Subcutaneous abdominal adipose tissue (tissue), 5 donors: ENCODE data around the gene MYLK.

Experiments used
- H3K27ac ChIP-seq: one replicate; pipeline ENCODE4 v1.7.0; 2013; ENCODE audit warnings: low read depth, mild to moderate bottlenecking, inconsistent platforms, low read length, moderate library complexity
- H3K27me3 ChIP-seq, 5 donors: one replicate each; pipeline ENCODE4 v1.7.0; 2013; ENCODE audit warnings: low read length in 5 of 5, inconsistent platforms in 1 of 5; ENCODE audit not compliant: control insufficient read depth in 5 of 5, insufficient read depth in 4 of 5
- H3K36me3 ChIP-seq, 5 donors: one replicate each; pipeline ENCODE4 v1.7.0; 2013; ENCODE audit warnings: low read length in 5 of 5; ENCODE audit not compliant: control insufficient read depth in 5 of 5, insufficient read depth in 5 of 5
- H3K4me1 ChIP-seq, 5 donors: one replicate each; pipeline ENCODE4 v1.7.0; 2013; ENCODE audit warnings: low read length in 5 of 5, mild to moderate bottlenecking in 3 of 5, moderate library complexity in 1 of 5; ENCODE audit not compliant: control insufficient read depth in 5 of 5, insufficient read depth in 5 of 5
- H3K4me3 ChIP-seq, 5 donors: one replicate each; pipeline ENCODE4 v1.7.0; 2013; ENCODE audit warnings: low read length in 5 of 5, low read depth in 1 of 5
- H3K9ac ChIP-seq, 5 donors: one replicate each; pipeline ENCODE4 v1.7.0; 2013; ENCODE audit warnings: low read length in 5 of 5, mild to moderate bottlenecking in 4 of 5, moderate library complexity in 3 of 5
- H3K9me3 ChIP-seq, 5 donors: one replicate each; pipeline ENCODE4 v1.7.0; 2013; ENCODE audit warnings: low read length in 5 of 5; ENCODE audit not compliant: control insufficient read depth in 5 of 5
- donor health status: healthy.
- donor health status: healthy.
- donor health status: healthy.
- donor health status: healthy.
- donor health status: healthy.

The MYLK gene

DNA sequence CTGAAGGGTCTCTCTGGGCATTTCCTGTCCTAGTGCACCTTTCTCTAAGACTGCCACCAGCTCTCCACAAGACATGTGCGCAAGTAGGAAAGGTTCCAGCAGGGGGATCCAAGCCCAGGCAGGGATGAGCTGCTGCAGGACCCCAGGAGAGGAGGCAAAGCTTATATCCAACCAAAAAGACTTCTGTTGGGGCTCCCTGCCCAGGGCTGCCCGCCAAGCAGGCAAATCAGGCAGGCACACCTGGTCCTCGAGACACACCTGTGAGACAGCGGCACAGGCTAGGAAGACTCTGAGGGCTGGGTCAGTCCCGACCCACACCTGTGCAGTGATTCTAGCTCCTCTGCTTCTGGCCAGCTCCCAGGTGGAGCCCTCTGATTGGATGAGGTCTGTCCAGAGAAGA is 80.6 kb downstream of the MYLK start:
- Histone ChIP-seq H3K9ac (no peak overlapping the region), H3K9me3 (no peaks in the 10 kb centered on the region), H3K4me3 (no peak overlapping the region), H3K27ac (no peak overlapping the region), H3K36me3 (no peaks in the 10 kb centered on the region), H3K4me1 (peaks cover 4 to 25% (median 18%) of the 10 kb centered on the region in 5 donors), H3K27me3 (no peaks in the 10 kb centered on the region)

DNA sequence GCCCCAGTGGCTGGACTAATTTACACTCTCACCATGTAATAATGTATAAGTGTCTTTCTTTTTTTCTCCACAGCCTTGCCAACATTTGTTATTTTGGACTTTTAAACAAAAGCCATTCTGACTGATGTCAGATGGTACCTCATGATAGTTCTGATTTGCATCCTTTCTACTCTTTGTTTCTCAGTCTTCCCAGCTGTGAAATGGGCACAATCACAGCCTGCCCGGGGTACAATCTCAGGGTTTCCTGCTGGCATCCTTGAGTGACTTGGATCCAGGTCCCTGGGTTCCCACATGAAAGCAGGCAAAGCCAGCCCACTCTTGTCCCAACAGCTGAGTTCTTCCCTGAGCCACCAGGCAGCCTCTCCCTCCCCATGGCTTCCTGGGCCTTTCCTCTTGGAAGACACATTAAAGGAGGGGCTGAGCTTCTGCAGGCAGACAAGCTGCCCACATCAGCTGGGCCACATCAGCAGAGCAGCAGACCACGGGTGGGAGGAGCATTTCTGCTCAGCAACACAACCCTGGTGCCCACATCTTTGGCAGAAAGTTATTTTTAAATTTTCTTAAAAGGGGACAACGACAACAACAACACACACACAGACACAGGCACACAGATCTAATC is 82.0 kb downstream of the MYLK start:
- Histone ChIP-seq H3K4me1 (peaks cover 4 to 31% (median 23%) of the 10 kb centered on the region in 5 donors), H3K27ac (no peak overlapping the region)

DNA sequence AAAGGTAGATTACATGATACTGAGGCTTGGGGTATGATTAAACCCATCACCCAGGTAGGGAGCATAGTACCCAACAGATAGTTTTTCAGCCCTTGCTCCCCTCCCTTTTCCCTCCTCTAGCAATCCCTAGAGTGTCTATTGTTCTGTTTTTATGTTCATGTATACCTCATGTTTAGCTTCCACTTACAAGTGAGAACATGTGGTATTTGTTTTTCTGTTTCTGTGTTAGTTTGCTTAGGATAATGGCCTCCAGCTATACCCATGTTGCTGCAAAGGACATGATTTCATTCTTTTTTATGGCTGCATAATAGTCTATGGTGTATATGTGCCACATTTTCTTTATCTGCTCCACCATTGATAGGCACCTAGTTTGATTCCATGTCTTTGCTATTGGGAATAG is 82.7 kb downstream of the MYLK start:
- Histone ChIP-seq H3K9me3 (no peaks in the 10 kb centered on the region), H3K4me3 (no peak overlapping the region), H3K9ac (no peak overlapping the region), H3K27ac (no peak overlapping the region), H3K27me3 (no peaks in the 10 kb centered on the region), H3K4me1 (peaks cover 4 to 32% (median 23%) of the 10 kb centered on the region in 5 donors), H3K36me3 (no peaks in the 10 kb centered on the region)

More for the DNA sequence above, 82.0 kb downstream of the MYLK start:
- H3K9me3 ChIP-seq, result no peaks in the 10 kb centered on the region
- H3K36me3 ChIP-seq, result no peaks in the 10 kb centered on the region
- no peak overlapping the region for H3K4me3 ChIP-seq
- H3K9ac ChIP-seq, result no peak overlapping the region
- no peaks in the 10 kb centered on the region for H3K27me3 ChIP-seq

DNA sequence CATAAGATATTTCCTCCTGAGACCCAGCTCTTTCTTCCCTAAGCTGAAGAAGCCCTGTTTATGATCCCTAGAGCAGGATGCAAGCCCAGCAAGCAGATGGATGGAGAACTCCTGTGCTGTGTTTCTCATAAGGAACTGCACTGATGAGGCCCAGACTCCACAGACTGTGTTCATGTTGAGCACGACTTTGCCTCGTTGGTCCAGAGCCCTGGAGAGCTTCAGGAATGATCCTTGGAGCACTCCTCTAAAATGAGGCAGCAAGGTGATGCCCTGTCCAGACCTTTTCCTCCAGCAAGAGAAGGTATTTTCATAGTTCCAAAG is 83.8 kb downstream of the MYLK start:
- no peaks in the 10 kb centered on the region for H3K27me3 ChIP-seq
- H3K36me3 ChIP-seq, result no peaks in the 10 kb centered on the region
- no peaks in the 10 kb centered on the region for H3K9me3 ChIP-seq
- H3K27ac ChIP-seq, result peak overlapping the region; percentile 52
- peak overlapping the region in 1 of 5 donors; percentile 63 for H3K9ac ChIP-seq
- H3K4me1 ChIP-seq, result peaks cover 4 to 32% (median 23%) of the 10 kb centered on the region in 5 donors
- H3K4me3 ChIP-seq, result peak overlapping the region in 3 of 5 donors; percentile 62 to 93 (median 68)

DNA sequence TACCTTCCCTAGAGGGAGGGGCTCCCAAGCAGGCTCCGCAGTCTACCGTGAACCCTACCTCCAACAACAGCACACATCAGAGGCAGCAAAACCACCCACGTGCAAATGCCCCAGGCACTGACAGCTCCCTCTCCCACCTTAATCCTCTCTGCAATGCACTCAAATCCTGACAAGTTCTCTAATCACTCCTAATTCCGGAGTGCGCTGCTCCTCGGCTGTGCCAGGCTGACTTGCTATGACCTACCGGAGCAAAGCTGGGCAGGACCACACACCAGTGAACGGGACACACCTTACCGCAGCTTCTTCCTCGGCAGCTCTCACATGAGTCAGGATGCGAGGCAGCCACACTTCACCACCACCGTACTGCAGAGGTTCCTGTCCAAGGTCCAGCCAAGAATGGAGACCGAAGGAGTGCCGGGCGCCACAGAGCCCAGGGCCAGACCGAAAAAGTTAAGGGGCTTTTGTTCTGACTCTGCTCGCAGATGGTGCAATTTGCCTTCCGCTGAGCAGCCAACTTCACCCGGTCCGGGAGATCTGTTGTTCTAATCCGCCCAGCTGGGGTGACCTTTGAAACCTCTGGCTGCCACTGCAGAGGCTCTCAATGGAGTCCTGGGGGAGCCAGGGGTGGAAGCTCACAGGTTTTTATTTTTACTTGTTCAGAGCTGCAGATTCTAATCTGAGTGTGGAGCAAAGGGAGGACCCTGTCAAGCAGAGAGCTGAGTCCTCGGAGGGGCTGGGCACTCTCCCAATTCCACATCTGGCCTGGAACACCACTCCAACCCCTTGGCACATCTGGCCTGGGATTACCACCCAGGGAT is 84.4 kb downstream of the MYLK start:
- Histone ChIP-seq H3K4me1 (peaks cover 4 to 32% (median 23%) of the 10 kb centered on the region in 5 donors), H3K36me3 (no peaks in the 10 kb centered on the region), H3K4me3 (peak overlapping the region; percentile 42 to 93 (median 68)), H3K9ac (peak overlapping the region in 3 of 5 donors; percentile 48 to 64 (median 63)), H3K27ac (peak overlapping the region; percentile 52), H3K27me3 (no peaks in the 10 kb centered on the region), H3K9me3 (no peaks in the 10 kb centered on the region)

DNA sequence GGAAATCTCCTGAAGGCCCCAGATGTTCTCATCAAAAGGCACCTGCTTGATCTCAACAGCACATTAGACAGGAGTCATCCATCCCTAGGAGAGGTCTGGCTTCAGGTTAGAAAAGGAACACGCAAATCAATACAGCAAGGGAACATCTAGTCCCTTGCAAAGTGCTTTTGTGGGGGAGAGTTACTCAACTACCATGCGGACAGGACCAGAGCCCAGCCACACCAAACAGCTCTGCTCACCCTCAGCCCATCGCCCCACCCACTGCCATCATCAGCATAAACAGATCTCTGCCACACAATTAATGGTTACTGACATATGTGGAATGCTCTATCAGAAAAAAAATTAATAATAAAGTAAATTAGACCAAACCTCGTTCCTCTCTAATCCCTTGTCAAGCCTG is 85.6 kb downstream of the MYLK start:
- H3K27me3 ChIP-seq, result no peaks in the 10 kb centered on the region
- H3K9ac ChIP-seq, result peak overlapping the region in 1 of 5 donors; percentile 31
- no peaks in the 10 kb centered on the region for H3K9me3 ChIP-seq
- no peak overlapping the region for H3K4me3 ChIP-seq
- peaks cover 4 to 32% (median 23%) of the 10 kb centered on the region in 5 donors for H3K4me1 ChIP-seq
- no peaks in the 10 kb centered on the region for H3K36me3 ChIP-seq
- H3K27ac ChIP-seq, result no peak overlapping the region

DNA sequence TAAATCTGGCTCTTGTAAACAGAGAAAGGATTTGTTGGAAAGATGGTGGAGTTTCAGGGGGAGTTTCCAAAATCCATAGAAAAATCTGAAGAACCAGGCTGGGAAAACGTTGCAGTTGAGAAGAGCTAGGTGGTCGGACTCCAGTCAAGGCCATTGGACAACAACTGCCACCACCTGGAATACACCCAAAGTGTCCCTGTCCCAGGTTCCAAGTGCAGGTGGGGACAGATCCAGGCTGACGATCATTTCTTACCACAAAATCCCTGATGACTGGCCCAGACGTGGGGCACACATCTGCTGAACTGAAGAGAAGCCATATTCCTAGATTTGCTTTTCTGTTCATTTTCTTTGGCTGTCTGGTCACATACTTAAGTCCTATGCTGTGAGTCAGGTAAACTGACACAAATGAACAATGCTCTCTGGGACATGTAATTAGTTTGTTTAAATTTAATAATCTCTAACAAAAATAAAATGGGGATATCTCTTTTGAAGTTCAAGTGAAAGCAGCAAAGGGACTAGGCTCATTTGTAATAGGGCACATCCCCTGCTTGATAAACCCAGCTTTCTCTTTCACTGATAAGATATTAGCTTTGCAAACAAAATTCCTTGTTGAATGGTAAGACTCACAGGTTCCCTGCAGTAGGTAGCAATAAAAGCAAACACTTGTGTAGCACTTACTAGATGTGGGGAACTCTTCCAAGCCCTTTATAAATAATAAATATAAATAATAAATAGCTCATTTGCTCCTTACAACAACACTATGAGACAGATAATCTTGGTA is 88.5 kb downstream of the MYLK start:
- Histone ChIP-seq H3K36me3 (peaks cover 0 to 13% (median 3%) of the 10 kb centered on the region in 5 donors), H3K9me3 (no peaks in the 10 kb centered on the region), H3K9ac (no peak overlapping the region), H3K4me1 (peaks cover 4 to 38% (median 23%) of the 10 kb centered on the region in 5 donors), H3K27me3 (no peaks in the 10 kb centered on the region), H3K4me3 (no peak overlapping the region), H3K27ac (no peak overlapping the region)

DNA sequence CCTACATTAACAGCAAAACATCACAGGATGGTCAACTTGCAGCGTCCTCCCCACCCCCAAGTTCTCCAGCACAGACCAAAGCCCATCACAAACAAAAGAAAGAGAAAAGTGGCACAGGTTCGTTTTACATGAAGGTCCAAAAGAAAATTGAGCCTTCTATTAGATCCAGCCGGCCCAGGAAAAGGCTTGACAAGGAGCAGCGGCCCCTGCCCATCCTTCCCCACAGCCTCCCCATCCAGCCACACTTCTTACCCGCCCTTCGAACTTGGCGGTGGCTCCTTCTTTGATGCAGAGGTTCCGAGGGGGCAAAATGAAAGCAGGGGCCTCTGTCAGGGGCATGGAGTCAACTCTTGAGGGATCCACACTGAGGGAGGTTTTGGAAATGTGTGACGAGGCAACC is 90.7 kb downstream of the MYLK start:
- Histone ChIP-seq H3K9ac (no peak overlapping the region), H3K27ac (no peak overlapping the region), H3K4me3 (no peak overlapping the region), H3K9me3 (no peaks in the 10 kb centered on the region), H3K4me1 (peaks cover 0 to 19% (median 8%) of the 10 kb centered on the region in 5 donors), H3K36me3 (peaks cover 0 to 20% (median 3%) of the 10 kb centered on the region in 5 donors), H3K27me3 (no peaks in the 10 kb centered on the region)

DNA sequence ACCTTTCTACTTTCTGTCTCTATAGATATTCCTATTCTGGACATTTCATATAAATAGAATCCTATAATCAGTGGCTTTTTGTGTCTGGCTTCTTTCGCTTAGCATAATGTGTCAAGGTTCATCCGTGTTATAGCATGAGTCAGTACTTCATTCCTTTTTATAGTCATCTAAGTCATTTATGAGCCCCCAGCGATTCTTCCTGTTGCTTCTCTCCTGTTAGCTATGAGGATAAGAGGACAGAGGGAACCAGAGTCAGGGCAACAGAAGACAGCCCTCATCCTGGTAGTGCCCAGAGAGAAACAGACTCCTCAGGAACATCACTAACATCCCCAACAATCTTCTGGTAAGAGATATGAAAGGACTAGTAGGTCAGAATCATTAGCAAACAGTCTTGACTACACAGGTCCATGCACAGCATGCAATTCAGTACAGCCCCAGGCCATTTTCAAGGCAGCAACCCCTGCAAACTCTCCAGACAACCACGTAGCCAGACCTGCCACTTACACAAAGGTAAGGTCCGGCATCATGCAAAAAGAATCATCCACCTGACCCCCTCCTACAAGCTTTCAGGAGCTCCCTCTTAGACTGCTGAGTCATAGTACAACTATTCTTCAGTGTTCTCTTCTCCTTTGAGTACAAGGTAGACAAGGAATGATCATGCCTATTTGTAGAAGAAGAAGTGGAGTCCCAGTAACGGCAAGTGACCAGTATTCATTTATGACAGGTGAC is 91.5 kb downstream of the MYLK start:
- Histone ChIP-seq H3K9me3 (no peaks in the 10 kb centered on the region), H3K9ac (no peak overlapping the region), H3K36me3 (peaks cover 0 to 20% (median 3%) of the 10 kb centered on the region in 5 donors), H3K27ac (no peak overlapping the region), H3K4me3 (no peak overlapping the region), H3K4me1 (peaks cover 0 to 11% (median under 1%) of the 10 kb centered on the region in 5 donors), H3K27me3 (no peaks in the 10 kb centered on the region)
